GM19035 (cell line): ENCODE measurements around the gene MMP15.

Source experiments
- ATAC-seq: cut with Tn5 transposase; IDR thresholded peaks from one replicate; pipeline ENCODE4 v1.9.1; 2021; ENCODE audit not compliant: unreplicated experiment

The MMP15 gene

GRCh38 chr16:58034774-58035173, 9.2 kb downstream of the MMP15 start:
- no peak for ATAC-seq

GRCh38 chr16:58035356-58036170, 10.0 kb downstream of the MMP15 start:
- ATAC-seq: no peak

- ATAC-seq: no peak
Observed at GRCh38 chr16:58036943-58037342, 11.4 kb downstream of the MMP15 start.

GRCh38 chr16:58037365-58038057, 12.0 kb downstream of the MMP15 start:
- ATAC-seq: no peak

- no peak for ATAC-seq
Observed at GRCh38 chr16:58038219-58038641, 12.7 kb downstream of the MMP15 start.

- ATAC-seq: no peak
Observed at GRCh38 chr16:58039829-58040495, 14.4 kb downstream of the MMP15 start.

GRCh38 chr16:58040496-58040846, 14.9 kb downstream of the MMP15 start:
- no peak for ATAC-seq

- ATAC-seq: no peak
Observed at GRCh38 chr16:58040945-58041627, 15.5 kb downstream of the MMP15 start.

GRCh38 chr16:58041628-58041955, 16.0 kb downstream of the MMP15 start:
- ATAC-seq: no peak

- no peak for ATAC-seq
Observed at GRCh38 chr16:58042001-58042885, 16.7 kb downstream of the MMP15 start.

GRCh38 chr16:58042886-58043515, 17.4 kb downstream of the MMP15 start:
- no peak for ATAC-seq

GRCh38 chr16:58043571-58044155, 18.1 kb downstream of the MMP15 start:
- no peak for ATAC-seq

- ATAC-seq: no peak
Observed at GRCh38 chr16:58044266-58045019, 18.9 kb downstream of the MMP15 start.

GRCh38 chr16:58045096-58045495, 19.5 kb downstream of the MMP15 start:
- ATAC-seq: no peak

GRCh38 chr16:58046054-58046881, 20.7 kb downstream of the MMP15 start:
- no peak for ATAC-seq

- ATAC-seq: no peak
Observed at GRCh38 chr16:58046936-58047335, 21.4 kb downstream of the MMP15 start.

GRCh38 chr16:58047557-58048348, 22.2 kb downstream of the MMP15 start:
- ATAC-seq: no peak
